Keratinocyte (primary cell): Measurements from ENCODE around the gene C4orf54. TPM values are rescaled to one million over a fixed set of nuclear protein-coding genes. Genes with fewer than 3 reads are reported as not detected.

Source experiments
- DNase-seq: peaks from one replicate; pipeline ENCODE4 v3.0.0-alpha.2; 2011; ENCODE audit warnings: low read depth, missing footprints, low spot score
- FAIRE-seq: peaks from 2 replicates; lab custom pipeline; 2011; peaks lifted over from hg19 to GRCh38; lab: Jason Lieb, UNC
- H2AFZ ChIP-seq: 2 replicates; pipeline ENCODE4 v1.6.0; 2012; ENCODE audit warnings: low read length, control low read depth, inconsistent platforms; ENCODE audit not compliant: control insufficient read depth
- H3K27ac ChIP-seq: 2 replicates; pipeline ENCODE4 v1.5.1; 2011; ENCODE audit warnings: low read length; ENCODE audit not compliant: control insufficient read depth, insufficient read depth
- H3K27me3 ChIP-seq: 3 replicates; pipeline ENCODE4 v1.6.0; 2011; ENCODE audit warnings: low read length; ENCODE audit not compliant: control insufficient read depth, insufficient read depth; ENCODE audit errors: extremely low read depth
- H3K36me3 ChIP-seq, 2 experiments: 2 replicates in 1 of 2; 3 replicates in 1 of 2; pipeline ENCODE4 v1.5.1; 2011; ENCODE audit warnings: low read length in 2 of 2, mild to moderate bottlenecking in 1 of 2; ENCODE audit not compliant: control insufficient read depth in 2 of 2, insufficient read depth in 2 of 2; ENCODE audit errors: extremely low read depth in 1 of 2
- H3K4me1 ChIP-seq: 3 replicates; pipeline ENCODE4 v1.5.1; 2011; ENCODE audit warnings: low read length; ENCODE audit not compliant: control insufficient read depth, insufficient read depth; ENCODE audit errors: extremely low read depth
- H3K4me2 ChIP-seq: 3 replicates; pipeline ENCODE4 v1.6.0; 2011; ENCODE audit warnings: low read depth, low read length; ENCODE audit not compliant: control insufficient read depth, insufficient read depth; ENCODE audit errors: extremely low read depth
- H3K4me3 ChIP-seq, 3 experiments: fragments of 200-600 bp in 1 of 3; sonication (generic) in 1 of 3; 2 replicates in 2 of 3; 3 replicates in 1 of 3; pipeline ENCODE4 v1.5.1; 2011 to 2016; ENCODE audit warnings: low read length in 3 of 3, mild to moderate bottlenecking in 3 of 3, control low read depth in 2 of 3, inconsistent platforms in 1 of 3, low read depth in 1 of 3, mixed read lengths in 1 of 3, mixed run types in 1 of 3, moderate library complexity in 1 of 3; ENCODE audit not compliant: control insufficient read depth in 2 of 3, insufficient read depth in 2 of 3; ENCODE audit errors: extremely low read depth in 1 of 3
- H3K79me2 ChIP-seq: 2 replicates; pipeline ENCODE4 v1.6.0; 2012; ENCODE audit warnings: low read length; ENCODE audit not compliant: control insufficient read depth, insufficient read depth
- H3K9ac ChIP-seq: 3 replicates; pipeline ENCODE4 v1.6.0; 2011; ENCODE audit warnings: low read length; ENCODE audit not compliant: control insufficient read depth, insufficient read depth; ENCODE audit errors: extremely low read depth
- H3K9me1 ChIP-seq: 3 replicates; pipeline ENCODE4 v1.6.0; 2011; ENCODE audit warnings: low read length; ENCODE audit not compliant: control insufficient read depth, insufficient read depth; ENCODE audit errors: extremely low read depth
- H3K9me3 ChIP-seq: 2 replicates; pipeline ENCODE4 v1.5.1; 2012; ENCODE audit warnings: low read depth, low read length; ENCODE audit not compliant: control insufficient read depth
- H4K20me1 ChIP-seq: 3 replicates; pipeline ENCODE4 v1.6.0; 2011; ENCODE audit warnings: low read length; ENCODE audit not compliant: control insufficient read depth, insufficient read depth; ENCODE audit errors: extremely low read depth
- CTCF ChIP-seq, 3 experiments: IDR thresholded peaks in 1 of 3; conservative IDR thresholded peaks in 1 of 3; optimal IDR thresholded peaks in 1 of 3; 2 replicates in 2 of 3; 3 replicates in 1 of 3; pipeline versions ENCODE3 to v1.5.1; 2011; ENCODE audit warnings: low read length in 3 of 3, mild to moderate bottlenecking in 3 of 3, moderate library complexity in 2 of 3, control low read depth in 1 of 3, inconsistent platforms in 1 of 3; ENCODE audit not compliant: insufficient read depth in 2 of 3; ENCODE audit errors: extremely low read depth in 1 of 3
- EZH2 ChIP-seq: IDR thresholded peaks from one replicate; pipeline ENCODE4 v1.6.1; 2012; ENCODE audit warnings: inconsistent platforms, mild to moderate bottlenecking, low read length, moderate library complexity
- dilution Hi-C: fragments of 300-500 bp; cut with MboI; formaldehyde crosslinking; loops from one replicate; pipeline ENCODE4 v1.7.0; 2020; ENCODE audit warnings: low sequenced_read_pairs; ENCODE audit not compliant: extremely low pct_ligation_motif_present
- polyA plus RNA-seq, 5 experiments: library from polyadenylated mRNA; depleted of rRNA in 3 of 5; stranded (reverse) in 3 of 5; stranded (forward) in 1 of 5; unstranded in 1 of 5; fragments of >200 nt; gene quantifications; 1 replicate in 1 of 5; 2 replicates in 3 of 5; 3 replicates in 1 of 5; pipeline versions ENCODE4 v1.2.1 to v1.2.3, GENCODE V29; 2011 to 2012; ENCODE audit warnings: missing spikeins in 2 of 5, low read depth in 1 of 5, low replicate concordance in 1 of 5

The C4orf54 gene
- polyA plus RNA-seq, 1 donor (not counting 4 experiments of a cell fraction or from before 2014, with no cell fraction given), result 0.01 TPM

GRCh38 chr4:99644453-99644852 is 13.2 kb downstream of the C4orf54 start:
- Histone ChIP-seq H3K36me3 (no peaks in the 10 kb centered on the region), H2AFZ (no peak overlapping the region), H3K4me2 (no peak overlapping the region), H3K9me3 (no peaks in the 10 kb centered on the region), H3K9me1 (no peaks in the 10 kb centered on the region), H3K9ac (no peak overlapping the region), H3K4me1 (no peaks in the 10 kb centered on the region), H3K27me3 (no peaks in the 10 kb centered on the region), H3K4me3 (no peak overlapping the region), H3K27ac (no peak overlapping the region), H3K79me2 (no peaks in the 10 kb centered on the region), H4K20me1 (no peaks in the 10 kb centered on the region)
- FAIRE-seq (no peak), DNase-seq (no peak)
- dilution Hi-C loops, result no loop called here
- TF ChIP-seq EZH2, result no peak
- no peak for TF ChIP-seq CTCF (optimal IDR thresholded peaks at IDR 0.05 in 1 of 3, IDR thresholded peaks at IDR 0.05 in 1 of 3, conservative IDR thresholded peaks at IDR 0.05 in 1 of 3; ENCODE audit: extremely low read depth in 1 of 3, insufficient read depth in 2 of 3, low read length in 3 of 3)

DNA sequence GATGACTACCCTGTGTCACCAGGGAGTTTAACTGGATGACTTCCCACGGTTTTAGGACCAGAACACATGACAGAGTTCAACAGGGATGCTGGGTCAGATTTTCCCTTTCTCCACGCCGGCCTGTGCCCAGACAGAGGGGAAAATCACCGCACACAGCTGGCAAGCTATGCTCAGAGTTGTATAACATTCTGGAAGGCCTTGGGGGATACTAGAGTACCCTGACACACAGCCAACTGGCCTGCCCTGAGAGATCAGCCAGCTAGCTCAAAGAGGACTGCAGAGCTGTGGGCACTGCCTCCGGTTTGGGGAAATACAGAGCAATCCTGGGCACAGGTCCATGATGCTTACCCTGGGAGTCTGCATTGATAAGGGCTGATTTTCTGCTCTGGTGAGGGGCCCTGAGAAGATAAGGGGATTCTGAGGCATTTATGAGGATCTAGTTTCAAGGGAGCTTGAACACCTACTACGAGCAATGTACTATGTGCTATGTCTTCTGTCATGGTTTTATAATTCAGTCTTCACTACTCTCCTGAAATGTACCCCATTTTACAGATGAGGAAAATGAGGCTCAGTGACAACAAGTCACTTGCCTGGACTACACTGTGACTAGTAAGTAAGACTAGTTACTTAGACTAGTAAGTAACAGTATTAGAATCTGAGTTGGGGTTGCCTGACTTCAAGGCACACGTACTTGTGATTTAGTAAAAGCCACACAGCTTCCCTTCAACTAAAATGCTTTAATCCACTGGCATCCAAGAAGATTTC is 14.7 kb downstream of the C4orf54 start:
- no peak for FAIRE-seq

More for the DNA sequence above, 14.7 kb downstream of the C4orf54 start:
- TF ChIP-seq CTCF (optimal IDR thresholded peaks at IDR 0.05 in 1 of 3, IDR thresholded peaks at IDR 0.05 in 1 of 3, conservative IDR thresholded peaks at IDR 0.05 in 1 of 3; ENCODE audit: extremely low read depth in 1 of 3, insufficient read depth in 2 of 3, low read length in 3 of 3) (no peak), EZH2 (no peak)
- no peak overlapping the region for H3K4me2 ChIP-seq
- H3K4me1 ChIP-seq, result no peaks in the 10 kb centered on the region
- H3K9me1 ChIP-seq, result no peaks in the 10 kb centered on the region
- dilution Hi-C loops, result no loop called here
- no peaks in the 10 kb centered on the region for H3K79me2 ChIP-seq
- no peak overlapping the region for H3K4me3 ChIP-seq
- no peak overlapping the region for H3K27ac ChIP-seq
- H3K27me3 ChIP-seq, result no peaks in the 10 kb centered on the region
- no peak for DNase-seq
- H4K20me1 ChIP-seq, result no peaks in the 10 kb centered on the region
- no peak overlapping the region for H2AFZ ChIP-seq
- H3K36me3 ChIP-seq, result no peaks in the 10 kb centered on the region
- H3K9me3 ChIP-seq, result no peaks in the 10 kb centered on the region
- no peak overlapping the region for H3K9ac ChIP-seq
